ENCODE results near the gene CCNH.

DNA sequence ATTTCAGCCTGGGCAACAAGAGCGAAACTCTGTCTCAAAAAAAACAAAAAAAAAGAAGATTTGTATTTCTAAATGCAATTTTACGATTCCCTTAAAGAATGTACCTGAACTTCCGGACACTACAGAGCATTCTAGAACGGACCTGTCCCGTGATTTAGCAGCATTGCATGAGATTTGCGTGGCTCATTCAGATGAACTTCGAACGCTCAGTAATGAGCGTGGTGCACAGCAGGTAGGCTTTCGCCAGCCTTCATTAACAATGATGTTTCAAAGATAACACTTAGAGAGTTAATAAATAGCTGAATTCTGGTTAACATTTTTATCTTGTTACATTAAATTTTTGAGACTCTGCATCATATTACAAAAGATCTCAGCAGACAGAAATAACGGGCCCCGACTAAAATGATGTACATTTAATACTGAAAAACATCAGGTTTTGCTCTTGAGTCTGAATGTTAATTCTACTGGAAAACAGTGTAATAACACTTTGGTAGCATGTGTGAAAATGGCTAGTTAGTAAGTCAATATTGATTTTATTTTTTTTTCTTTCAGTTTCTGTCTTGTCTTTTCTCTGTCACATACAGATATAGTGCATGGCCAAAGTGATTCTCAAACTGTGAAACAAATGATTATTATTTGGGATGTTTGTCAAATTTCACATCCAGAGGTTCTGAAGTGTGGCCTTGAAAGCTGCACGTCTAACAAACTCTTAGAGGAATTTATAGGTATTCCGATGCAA, 23.3 kb downstream of the CCNH start:
- TF ChIP-seq, protein P1, sequence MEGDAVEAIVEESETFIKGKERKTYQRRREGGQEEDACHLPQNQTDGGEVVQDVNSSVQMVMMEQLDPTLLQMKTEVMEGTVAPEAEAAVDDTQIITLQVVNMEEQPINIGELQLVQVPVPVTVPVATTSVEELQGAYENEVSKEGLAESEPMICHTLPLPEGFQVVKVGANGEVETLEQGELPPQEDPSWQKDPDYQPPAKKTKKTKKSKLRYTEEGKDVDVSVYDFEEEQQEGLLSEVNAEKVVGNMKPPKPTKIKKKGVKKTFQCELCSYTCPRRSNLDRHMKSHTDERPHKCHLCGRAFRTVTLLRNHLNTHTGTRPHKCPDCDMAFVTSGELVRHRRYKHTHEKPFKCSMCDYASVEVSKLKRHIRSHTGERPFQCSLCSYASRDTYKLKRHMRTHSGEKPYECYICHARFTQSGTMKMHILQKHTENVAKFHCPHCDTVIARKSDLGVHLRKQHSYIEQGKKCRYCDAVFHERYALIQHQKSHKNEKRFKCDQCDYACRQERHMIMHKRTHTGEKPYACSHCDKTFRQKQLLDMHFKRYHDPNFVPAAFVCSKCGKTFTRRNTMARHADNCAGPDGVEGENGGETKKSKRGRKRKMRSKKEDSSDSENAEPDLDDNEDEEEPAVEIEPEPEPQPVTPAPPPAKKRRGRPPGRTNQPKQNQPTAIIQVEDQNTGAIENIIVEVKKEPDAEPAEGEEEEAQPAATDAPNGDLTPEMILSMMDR (IDR thresholded peaks at IDR 0.05): no peak
- TF ChIP-seq POLR2A (IDR thresholded peaks at IDR 0.05): no peak

All from testis (tissue), 2 donors.